ENCODE data around the gene DENND6B.

DNA sequence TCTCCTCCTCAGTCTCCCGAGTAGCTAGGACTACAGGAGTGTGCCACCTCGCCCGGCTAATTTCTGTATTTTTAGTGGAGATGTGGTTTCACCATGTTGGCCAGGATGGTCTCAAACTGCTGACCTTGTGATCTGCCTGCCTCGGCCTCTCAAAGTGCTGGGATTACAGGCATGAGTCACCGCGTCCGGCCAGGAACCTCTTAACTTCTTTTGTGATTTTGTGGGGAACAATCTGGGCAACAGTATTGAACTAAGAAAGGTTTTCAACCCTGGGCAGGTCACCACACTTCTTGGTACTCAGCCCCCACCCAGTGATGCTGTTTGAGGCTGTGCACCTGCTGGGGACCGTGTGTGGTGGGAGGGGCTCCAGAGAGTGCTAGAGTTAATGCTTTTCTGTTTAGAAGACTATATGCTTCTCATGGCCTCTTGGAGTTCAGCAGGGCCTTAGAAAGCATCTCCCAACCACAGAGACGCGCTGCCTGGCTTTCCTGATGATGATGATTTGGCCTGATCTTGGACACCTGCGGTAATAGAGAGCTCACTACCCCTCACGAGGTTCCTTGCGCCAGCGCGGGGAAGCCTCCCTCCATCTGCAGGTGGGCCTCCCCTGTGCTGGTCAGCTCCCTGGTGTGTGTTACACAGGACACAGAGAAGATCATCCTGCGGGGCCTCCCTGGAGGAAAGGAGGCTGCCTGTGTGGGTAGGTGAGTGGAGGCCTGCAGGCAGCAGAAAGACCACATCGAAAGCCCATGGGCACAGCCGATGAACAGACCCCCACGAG lies 1.2 kb downstream of the DENND6B start:
- TF ChIP-seq CTCF (IDR thresholded peaks at IDR 0.05) (no peak), POLR2AphosphoS5 (IDR thresholded peaks at IDR 0.05) (no peak), POLR2A (IDR thresholded peaks at IDR 0.05) (no peak), EP300 (IDR thresholded peaks at IDR 0.05) (no peak)
